A673 (cell line): Measurements from ENCODE around the gene BRSK2. TPM values are rescaled to one million over a fixed set of nuclear protein-coding genes. Genes with fewer than 3 reads are reported as not detected.

Experiments used
- BruUV-seq: library from RNA; stranded (reverse); fragments of 400-500 nt; replicated peaks from 2 replicates; lab custom pipeline; 2021; lab: Mats Ljungman, UMichigan
- CTCF ChIA-PET: fragments of 300-600 bp; sonication (Branson Sonifier 250); formaldehyde crosslinking; loops from one replicate; lab custom pipeline; 2022; ENCODE audit warnings: antibody characterized with exemption; lab: Charles Lee
- POLR2A ChIA-PET: fragments of 300-600 bp; sonication (Branson Sonifier 250); formaldehyde crosslinking; loops from one replicate; lab custom pipeline; 2022; ENCODE audit warnings: antibody characterized with exemption; ENCODE audit not compliant: low non-redundant PET; lab: Charles Lee
- DNase-seq: peaks from one replicate; pipeline ENCODE4 v3.0.0-alpha.2; 2015; ENCODE audit warnings: low spot score
- H3K27ac ChIP-seq: fragments of 200-600 bp; sonication (generic); 2 replicates; pipeline ENCODE4 v1.5.1; 2016; ENCODE audit warnings: mixed run types, low read depth, mild to moderate bottlenecking, mixed read lengths, antibody characterized with exemption, low read length; ENCODE audit not compliant: poor library complexity, severe bottlenecking
- H3K27me3 ChIP-seq: fragments of 200-600 bp; sonication (generic); replicated peaks from 2 replicates; pipeline ENCODE4 v1.6.1; 2017; ENCODE audit warnings: mixed run types, low read depth, mild to moderate bottlenecking, mixed read lengths, antibody characterized with exemption, low read length; ENCODE audit not compliant: insufficient read depth, poor library complexity
- H3K36me3 ChIP-seq: fragments of 200-600 bp; sonication (generic); 2 replicates; pipeline ENCODE4 v1.6.1; 2016; ENCODE audit warnings: mixed run types, mild to moderate bottlenecking, mixed read lengths, antibody characterized with exemption, low read length; ENCODE audit not compliant: insufficient read depth, poor library complexity, severe bottlenecking
- H3K4me1 ChIP-seq: fragments of 200-600 bp; sonication (generic); 2 replicates; pipeline ENCODE4 v1.6.1; 2017; ENCODE audit warnings: mixed run types, mild to moderate bottlenecking, mixed read lengths, antibody characterized with exemption, low read length; ENCODE audit not compliant: insufficient read depth, poor library complexity, severe bottlenecking
- H3K4me3 ChIP-seq: fragments of 200-600 bp; sonication (generic); 2 replicates; pipeline ENCODE4 v1.5.1; 2016; ENCODE audit warnings: low read depth, mixed run types, mild to moderate bottlenecking, mixed read lengths, low read length; ENCODE audit not compliant: poor library complexity, severe bottlenecking
- H3K9me3 ChIP-seq: fragments of 200-600 bp; sonication (generic); 2 replicates; pipeline ENCODE4 v1.6.1; 2016; ENCODE audit warnings: mixed run types, low read depth, mild to moderate bottlenecking, mixed read lengths, antibody characterized with exemption, low read length; ENCODE audit not compliant: poor library complexity, severe bottlenecking
- CTCF ChIP-seq: fragments of 300-800, 200-600 bp; sonication (generic); conservative IDR thresholded peaks from 2 replicates; pipeline ENCODE4 v1.5.1; 2017; ENCODE audit warnings: low read depth, mild to moderate bottlenecking, antibody characterized with exemption, low read length, moderate library complexity, mixed read lengths
- EZH2 ChIP-seq: fragments of 200-600 bp; sonication (generic); IDR thresholded peaks from 2 replicates; pipeline ENCODE4 v1.6.1; 2017; ENCODE audit warnings: borderline replicate concordance, low read depth, mild to moderate bottlenecking, mixed read lengths, antibody characterized with exemption, low read length; ENCODE audit not compliant: poor library complexity, severe bottlenecking
- intact Hi-C: fragments of 100-400 bp; cut with micrococcal nuclease; formaldehyde crosslinking; loops from one replicate; pipeline ENCODE4 v1.10.0; 2022; ENCODE audit not compliant: unreplicated experiment
- total RNA-seq: library from RNA; stranded (reverse); gene quantifications from 2 replicates; pipeline ENCODE4 v1.2.3, GENCODE V29; 2021

The BRSK2 gene
- total RNA-seq, 1 experiment from 2014 or later, result 2.2 TPM

DNA sequence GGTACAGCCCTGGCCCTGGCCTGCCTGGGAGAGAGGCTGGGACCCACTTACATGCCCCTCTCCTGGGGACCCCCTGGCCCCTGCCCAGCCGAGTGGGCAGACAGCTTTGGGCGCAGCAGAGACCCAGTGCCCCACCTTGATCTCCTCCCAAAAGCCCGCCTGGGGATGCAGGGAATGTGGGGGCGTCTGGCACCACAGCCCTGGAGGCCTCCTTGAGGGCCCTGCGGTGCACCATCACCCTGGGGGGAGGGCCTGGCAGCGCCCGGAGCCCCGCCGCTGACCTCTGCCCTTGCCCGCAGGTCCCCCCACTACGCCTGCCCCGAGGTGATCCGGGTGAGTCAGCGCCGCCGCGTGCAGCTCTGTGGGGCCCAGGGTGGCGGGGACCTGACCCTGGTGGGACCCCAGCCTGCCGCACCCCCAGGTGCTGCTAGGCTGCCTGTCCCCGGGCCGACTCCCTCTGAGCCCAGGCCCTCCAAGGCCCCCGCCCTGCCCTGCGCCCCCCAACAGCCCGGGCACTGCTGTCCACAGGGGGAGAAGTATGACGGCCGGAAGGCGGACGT, 53.2 kb downstream of the BRSK2 start:
- DNase-seq, result no peak
- Histone ChIP-seq H3K4me3 (no peak overlapping the region), H3K27ac (no peak overlapping the region), H3K9me3 (no peaks in the 10 kb centered on the region), H3K27me3 (no peaks in the 10 kb centered on the region), H3K36me3 (no peaks in the 10 kb centered on the region), H3K4me1 (no peaks in the 10 kb centered on the region)
- CTCF ChIA-PET, result interaction anchor here (0.6 kb wide), 1 partner anchor 633 kb away, joined by 3 read pairs; no protein-coding TSS in a partner anchor
- intact Hi-C loops, result no loop called here
- TF ChIP-seq CTCF (no peak), EZH2 (no peak)
- no TSS peak for BruUV-seq
- POLR2A ChIA-PET, result no interaction called here

DNA sequence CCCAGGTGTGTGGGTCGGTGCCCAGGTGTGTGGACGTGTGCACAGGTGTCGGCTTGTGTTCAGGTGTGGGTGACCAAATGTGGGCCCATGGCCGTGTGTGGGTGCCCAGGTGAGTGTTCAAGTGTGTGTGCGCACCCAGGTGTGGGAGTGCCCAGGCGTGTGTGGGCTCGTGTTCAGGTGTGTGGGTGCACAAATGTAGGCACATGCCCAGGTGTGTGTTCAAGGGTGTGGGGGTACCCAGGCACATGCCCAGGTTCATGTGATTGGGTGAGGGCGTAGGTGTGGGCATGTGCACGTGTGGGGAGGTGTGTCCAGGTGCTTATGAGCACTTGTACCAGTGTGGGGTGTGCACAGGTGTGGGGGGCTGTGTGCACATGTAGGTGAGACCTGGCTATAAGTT, 54.0 kb downstream of the BRSK2 start:
- Histone ChIP-seq H3K4me1 (no peaks in the 10 kb centered on the region), H3K4me3 (no peak overlapping the region), H3K36me3 (no peaks in the 10 kb centered on the region), H3K27ac (no peak overlapping the region), H3K27me3 (no peaks in the 10 kb centered on the region), H3K9me3 (no peaks in the 10 kb centered on the region)
- CTCF ChIA-PET, result interaction anchor here (0.6 kb wide), 1 partner anchor 632 kb away, joined by 3 read pairs; no protein-coding TSS in a partner anchor
- intact Hi-C loops, result no loop called here
- POLR2A ChIA-PET, result no interaction called here
- TF ChIP-seq EZH2 (no peak), CTCF (no peak)
- BruUV-seq, result no TSS peak
- no peak for DNase-seq

GRCh38 chr11:1444321-1444720, 54.6 kb downstream of the BRSK2 start:
- BruUV-seq, result no TSS peak
- intact Hi-C loops, result no loop called here
- POLR2A ChIA-PET, result no interaction called here
- TF ChIP-seq CTCF (no peak), EZH2 (no peak)
- no peaks in the 10 kb centered on the region for H3K9me3 ChIP-seq
- no peak for DNase-seq
- no peak overlapping the region for H3K4me3 ChIP-seq
- H3K27ac ChIP-seq, result no peak overlapping the region
- H3K36me3 ChIP-seq, result no peaks in the 10 kb centered on the region
- H3K27me3 ChIP-seq, result no peaks in the 10 kb centered on the region
- CTCF ChIA-PET, result no interaction called here
- no peaks in the 10 kb centered on the region for H3K4me1 ChIP-seq
